SK-N-SH treated with all-trans-retinoic acid at 6 μM for 48 hours (cell line): ENCODE results near the gene RBMS1.

ENCODE experiments used
- ATAC-seq: fragments of 200-7000 bp; cut with Tn5 transposase; 3 replicates; pipeline ENCODE4 v1.9.1; 2020; ENCODE audit warnings: mild to moderate bottlenecking, moderate library complexity
- BACH2 ChIP-seq: fragments of 250-450 bp; sonication (Bioruptor Pico); IDR thresholded peaks from 2 replicates; pipeline ENCODE4 v1.9.0; 2021; ENCODE audit warnings: mild to moderate bottlenecking, borderline replicate concordance
- CREB5 ChIP-seq: fragments of 250-450 bp; sonication (Bioruptor Pico); IDR thresholded peaks from 2 replicates; pipeline ENCODE4 v1.5.1; 2020; ENCODE audit warnings: low read depth, mild to moderate bottlenecking, moderate library complexity
- CSDC2 ChIP-seq: fragments of 250-450 bp; sonication (Bioruptor Pico); IDR thresholded peaks from 2 replicates; pipeline ENCODE4 v1.5.0; 2020; ENCODE audit warnings: mild to moderate bottlenecking, moderate library complexity
- CSRNP3 ChIP-seq: fragments of 250-450 bp; sonication (Bioruptor Pico); IDR thresholded peaks from 2 replicates; pipeline ENCODE4 v1.5.1; 2021; ENCODE audit warnings: mild to moderate bottlenecking, moderate library complexity
- ESRRG ChIP-seq: fragments of 250-450 bp; sonication (Bioruptor Pico); IDR thresholded peaks from 2 replicates; pipeline ENCODE4 v1.6.1; 2021; ENCODE audit warnings: mild to moderate bottlenecking
- GLIS3 ChIP-seq: fragments of 250-450 bp; sonication (Bioruptor Pico); IDR thresholded peaks from 2 replicates; pipeline ENCODE4 v1.5.0; 2020; ENCODE audit warnings: mild to moderate bottlenecking, moderate library complexity
- ISL1 ChIP-seq: fragments of 250-450 bp; sonication (Bioruptor Pico); IDR thresholded peaks from 2 replicates; pipeline ENCODE4 v2.1.2; 2022; ENCODE audit warnings: mild to moderate bottlenecking, moderate library complexity
- OSR1 ChIP-seq: fragments of 250-450 bp; sonication (Bioruptor Pico); IDR thresholded peaks from 2 replicates; pipeline ENCODE4 v1.8.0; 2022; ENCODE audit warnings: moderate library complexity, mild to moderate bottlenecking, inconsistent platforms
- PATZ1 ChIP-seq: fragments of 250-450 bp; sonication (Bioruptor Pico); IDR thresholded peaks from 2 replicates; pipeline ENCODE4 v1.8.0; 2020; ENCODE audit warnings: mild to moderate bottlenecking, moderate library complexity, borderline replicate concordance
- POU6F1 ChIP-seq: fragments of 250-450 bp; sonication (Bioruptor Pico); IDR thresholded peaks from 2 replicates; pipeline ENCODE4 v1.8.0; 2021; ENCODE audit warnings: low read depth, mild to moderate bottlenecking, moderate library complexity, borderline replicate concordance
- PPARA ChIP-seq: fragments of 250-450 bp; sonication (Bioruptor Pico); IDR thresholded peaks from 2 replicates; pipeline ENCODE4 v1.5.0; 2020; ENCODE audit warnings: mild to moderate bottlenecking, borderline replicate concordance
- RARB ChIP-seq: fragments of 250-450 bp; sonication (Bioruptor Pico); IDR thresholded peaks from 2 replicates; pipeline ENCODE4 v1.8.0; 2021; ENCODE audit warnings: mild to moderate bottlenecking, moderate library complexity
- SNAI2 ChIP-seq: fragments of 250-450 bp; sonication (Bioruptor Pico); IDR thresholded peaks from 2 replicates; pipeline ENCODE4 v1.5.0; 2020; ENCODE audit warnings: mild to moderate bottlenecking, moderate library complexity
- TCF4 ChIP-seq: fragments of 250-450 bp; sonication (Bioruptor Pico); IDR thresholded peaks from 2 replicates; pipeline ENCODE4 v1.8.0; 2021; ENCODE audit warnings: mild to moderate bottlenecking, moderate library complexity, borderline replicate concordance
- TOX ChIP-seq: fragments of 250-450 bp; sonication (Bioruptor Pico); IDR thresholded peaks from 2 replicates; pipeline ENCODE4 v1.8.0; 2021; ENCODE audit warnings: mild to moderate bottlenecking, moderate library complexity, borderline replicate concordance
- TSHZ2 ChIP-seq: fragments of 250-450 bp; sonication (Bioruptor Pico); IDR thresholded peaks from 2 replicates; pipeline ENCODE4 v1.5.0; 2020; ENCODE audit warnings: mild to moderate bottlenecking, moderate library complexity
- ZC3H10 ChIP-seq: fragments of 250-450 bp; sonication (Bioruptor Pico); IDR thresholded peaks from 2 replicates; pipeline ENCODE4 v1.5.1; 2021; ENCODE audit warnings: mild to moderate bottlenecking, moderate library complexity
- ZFP3 ChIP-seq: fragments of 250-450 bp; sonication (Bioruptor Pico); IDR thresholded peaks from 2 replicates; pipeline ENCODE4 v1.5.0; 2020; ENCODE audit warnings: mild to moderate bottlenecking, moderate library complexity
- ZFP30 ChIP-seq: fragments of 450-650 bp; formaldehyde crosslinking; IDR thresholded peaks from 2 replicates; pipeline ENCODE4 v1.5.0; 2022; ENCODE audit warnings: mild to moderate bottlenecking, moderate library complexity
- ZNF565 ChIP-seq: fragments of 450-650 bp; formaldehyde crosslinking; conservative IDR thresholded peaks from 2 replicates; pipeline ENCODE4 v1.5.0; 2020; ENCODE audit warnings: low read depth, mild to moderate bottlenecking, moderate library complexity
- ZNF70 ChIP-seq: fragments of 450-650 bp; formaldehyde crosslinking; IDR thresholded peaks from 2 replicates; pipeline ENCODE4 v1.5.0; 2020; ENCODE audit warnings: mild to moderate bottlenecking, moderate library complexity
- ZNF8 ChIP-seq: fragments of 450-650 bp; formaldehyde crosslinking; IDR thresholded peaks from 2 replicates; pipeline ENCODE4 v1.5.0; 2020; ENCODE audit warnings: mild to moderate bottlenecking, moderate library complexity

The RBMS1 gene

GRCh38 chr2:160509016-160509415, 15.4 kb upstream of the RBMS1 start:
- no peak for ATAC-seq
- TF ChIP-seq ZNF70 (no peak), ZC3H10 (CRISPR knock-in tag) (no peak), PPARA (CRISPR knock-in tag) (no peak), ZFP30 (CRISPR knock-in tag) (no peak), CSRNP3 (no peak), ISL1 (CRISPR knock-in tag) (no peak)

GRCh38 chr2:160507464-160507863, 13.9 kb upstream of the RBMS1 start:
- no peak for TF ChIP-seq BACH2 (CRISPR knock-in tag)
- TF ChIP-seq TCF4 (CRISPR knock-in tag), result no peak
- TF ChIP-seq RARB (CRISPR knock-in tag), result no peak
- TF ChIP-seq ZNF8 (CRISPR knock-in tag), result no peak
- no peak for TF ChIP-seq CREB5 (CRISPR knock-in tag)
- no peak for TF ChIP-seq PATZ1 (CRISPR knock-in tag)
- TF ChIP-seq SNAI2 (CRISPR knock-in tag), result no peak
- no peak for TF ChIP-seq GLIS3 (CRISPR knock-in tag)
- no peak for TF ChIP-seq ISL1 (CRISPR knock-in tag)
- TF ChIP-seq POU6F1, result no peak
- TF ChIP-seq ZC3H10 (CRISPR knock-in tag), result no peak
- no peak for TF ChIP-seq ESRRG (CRISPR knock-in tag)
- no peak for TF ChIP-seq TSHZ2
- TF ChIP-seq OSR1 (CRISPR knock-in tag), result no peak
- no peak for TF ChIP-seq PPARA (CRISPR knock-in tag)
- TF ChIP-seq TOX (CRISPR knock-in tag), result no peak
- no peak for TF ChIP-seq ZNF565 (CRISPR knock-in tag)
- TF ChIP-seq ZFP30 (CRISPR knock-in tag), result no peak
- no peak for ATAC-seq

- no peak for ATAC-seq
- TF ChIP-seq ESRRG (CRISPR knock-in tag) (no peak), POU6F1 (no peak), SNAI2 (CRISPR knock-in tag) (no peak), CSDC2 (CRISPR knock-in tag) (no peak), BACH2 (CRISPR knock-in tag) (no peak), OSR1 (CRISPR knock-in tag) (no peak), ZNF8 (CRISPR knock-in tag) (no peak), TOX (CRISPR knock-in tag) (no peak), CSRNP3 (no peak), TSHZ2 (no peak), ZNF565 (CRISPR knock-in tag) (no peak), TCF4 (CRISPR knock-in tag) (no peak), ZFP3 (no peak), ZNF70 (no peak)
Observed at GRCh38 chr2:160507046-160507407, 13.4 kb upstream of the RBMS1 start.
